NAMALWA (cell line): ENCODE data around the gene FANK1.
"Not testable (repeated sequence)": the region's sequence is repeated elsewhere in the genome, so short reads cannot be mapped to it uniquely, and the experiment has no call there.

Experiments used
- DNase-seq: peaks from one replicate; pipeline ENCODE4 v3.0.0-alpha.2; 2015; ENCODE audit warnings: low spot score

Gene FANK1

DNA sequence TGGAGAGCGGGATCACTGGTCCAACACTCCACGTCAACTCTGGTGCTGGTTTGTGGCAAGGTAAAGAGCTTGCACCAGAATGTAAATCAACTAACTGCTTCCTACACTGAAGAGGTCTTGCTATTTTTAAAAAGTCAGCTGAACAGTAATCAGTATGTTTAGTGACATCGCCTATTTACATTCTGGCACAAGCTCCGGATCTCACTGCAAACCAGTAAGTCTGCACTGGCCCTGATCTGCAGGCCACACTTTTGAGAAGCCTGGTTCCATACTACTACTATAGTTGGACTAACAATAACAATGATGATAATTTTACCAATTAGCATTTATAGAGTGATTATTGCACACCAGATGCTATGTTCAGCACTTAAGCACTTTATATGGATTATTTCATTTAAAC, 6.9 kb upstream of the FANK1 start:
- DNase-seq: not testable (repeated sequence)

DNA sequence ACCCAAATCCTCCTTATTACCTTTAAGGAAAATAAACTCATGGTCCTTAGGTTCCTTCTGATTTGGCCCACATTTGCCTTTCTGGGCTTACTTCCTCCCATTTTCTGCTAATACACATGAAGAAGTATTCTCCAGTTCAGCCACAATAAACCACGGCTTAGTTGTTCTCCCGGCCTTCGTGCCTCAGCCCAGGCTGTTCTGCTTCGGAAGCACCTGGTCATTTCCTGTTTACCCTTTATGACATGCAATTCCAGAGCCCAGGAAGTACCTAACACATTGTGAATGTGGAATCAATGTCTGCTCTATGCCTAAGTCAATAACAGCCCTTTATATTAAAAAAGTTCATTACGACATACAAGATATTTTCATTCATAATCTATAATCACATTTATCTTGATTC, 4.0 kb upstream of the FANK1 start:
- not testable (repeated sequence) for DNase-seq

DNA sequence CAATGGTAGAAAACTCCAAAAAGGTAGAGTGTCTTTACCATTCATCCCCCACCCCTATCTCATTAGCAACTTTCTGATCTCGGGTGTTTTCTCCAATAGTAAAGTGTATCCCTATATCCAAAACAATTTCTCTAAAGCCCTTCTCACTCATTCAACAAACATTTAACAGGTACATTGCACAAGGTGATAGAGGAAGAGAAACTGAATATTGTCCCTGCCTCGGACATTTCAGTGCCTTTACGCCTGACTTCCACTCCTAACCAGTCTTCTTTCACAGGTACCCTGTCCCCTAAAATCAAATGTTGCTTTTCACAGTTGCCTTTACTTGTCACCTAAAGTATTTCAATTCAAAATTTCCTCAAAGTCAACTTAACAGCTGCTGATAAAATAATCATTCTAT, 2.2 kb upstream of the FANK1 start:
- not testable (repeated sequence) for DNase-seq

DNA sequence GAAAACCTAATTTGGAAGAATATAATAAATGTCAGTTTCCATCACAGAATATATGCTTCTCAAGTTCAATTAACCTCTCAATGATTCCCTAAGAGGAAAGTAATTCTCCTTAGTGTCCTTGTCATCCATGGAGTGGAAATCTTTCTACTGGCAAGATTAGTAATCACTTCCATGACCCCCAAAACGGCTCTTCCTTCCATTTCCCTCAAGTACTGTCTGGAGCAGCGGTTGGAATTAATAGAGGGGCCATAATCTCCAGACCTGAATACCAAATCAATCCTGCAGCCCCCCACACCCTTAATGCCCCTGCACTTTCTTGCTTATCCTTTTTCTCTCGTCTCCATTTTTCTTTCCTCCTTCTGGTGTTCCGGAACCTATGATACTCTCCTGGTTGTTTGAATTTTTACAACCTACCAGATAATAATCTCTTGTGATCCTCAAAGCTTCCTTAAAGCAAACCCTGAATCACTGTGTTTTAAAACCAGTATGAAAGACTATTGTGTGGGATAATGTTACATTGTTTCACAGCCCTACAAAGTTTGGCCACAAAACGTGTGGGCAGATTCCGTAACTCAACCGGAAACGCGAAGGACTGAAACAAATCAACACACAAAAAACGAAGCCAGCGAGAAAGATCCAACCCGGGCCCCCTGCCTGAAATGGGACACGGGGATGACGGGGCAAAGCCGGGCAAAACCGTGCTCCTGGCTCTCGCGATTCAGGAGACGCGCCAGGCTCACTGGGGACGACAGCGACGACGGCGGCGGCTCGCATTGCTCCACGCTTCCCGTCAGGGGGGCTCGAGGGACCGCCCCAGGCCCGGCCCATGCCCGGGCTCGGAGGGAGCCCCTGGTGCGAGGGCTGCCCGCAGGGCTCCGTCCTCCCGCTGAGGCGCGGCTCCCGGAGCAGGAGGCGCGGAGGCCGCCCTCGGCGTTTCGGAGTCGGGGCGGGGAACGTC, 955 bp upstream of the FANK1 start:
- DNase-seq: not testable (repeated sequence)

DNA sequence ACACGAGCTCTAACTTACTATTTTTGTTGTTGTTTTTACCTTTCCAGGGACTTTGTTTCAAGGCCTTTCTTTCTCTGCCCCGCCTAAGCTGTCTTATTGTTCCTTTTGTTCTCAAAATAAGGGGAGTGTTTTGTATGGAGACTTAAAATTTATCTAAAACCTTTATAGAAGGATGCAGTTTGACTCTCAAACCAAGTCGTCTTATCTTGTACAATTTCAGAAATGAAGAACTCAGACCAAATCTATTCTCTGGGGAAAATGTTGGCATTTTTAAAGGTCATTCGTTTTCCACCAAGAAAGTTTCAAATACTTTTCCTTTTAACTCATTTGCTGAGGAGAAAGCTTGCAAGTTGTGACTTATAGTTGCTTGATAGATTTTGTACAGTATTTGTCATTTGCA, 953 bp downstream of the FANK1 start:
- not testable (repeated sequence) for DNase-seq

DNA sequence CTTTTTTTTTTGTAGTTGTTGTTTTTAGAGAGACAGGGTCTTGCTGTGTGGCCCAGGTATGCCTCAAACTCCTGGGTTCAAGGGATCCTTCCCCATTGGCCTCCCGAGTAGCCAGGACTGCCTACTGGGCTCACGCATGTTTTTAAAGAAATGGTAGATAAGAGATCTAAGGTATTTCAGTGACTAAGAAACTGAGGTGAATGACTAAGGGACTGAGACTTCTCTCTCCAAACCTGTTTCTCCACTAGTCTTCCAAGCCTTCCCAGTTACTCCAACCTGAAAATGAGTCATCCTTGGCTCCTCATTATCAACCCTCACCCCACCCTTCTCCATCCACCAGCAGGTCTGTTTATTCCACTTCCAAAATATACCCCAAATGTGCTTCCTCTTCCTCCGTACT, 4.6 kb downstream of the FANK1 start:
- DNase-seq: not testable (repeated sequence)

DNA sequence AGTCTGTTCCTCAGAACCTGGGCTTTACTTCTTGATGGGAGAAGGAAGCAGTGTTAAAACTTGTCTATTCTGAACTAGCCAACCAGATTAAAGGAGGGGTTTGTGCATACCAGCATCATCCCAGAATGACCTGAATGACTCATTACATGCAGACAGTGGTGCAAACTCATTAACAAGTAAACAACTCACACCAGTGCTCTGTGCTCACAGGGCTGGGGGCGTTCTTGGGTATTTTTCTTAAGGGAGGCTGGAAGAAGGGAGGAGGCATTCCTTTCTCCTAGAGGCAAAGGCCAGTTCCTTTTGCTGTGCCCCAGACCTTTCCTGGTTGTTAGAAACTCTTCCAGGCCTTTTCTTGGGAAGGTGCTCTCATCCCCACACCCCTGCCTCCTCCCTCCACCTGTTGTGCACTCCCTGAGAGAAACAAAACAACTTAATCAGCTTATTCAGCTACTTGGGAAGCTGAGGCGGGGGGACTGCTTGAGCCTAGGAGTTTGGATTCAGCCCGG, 6.8 kb downstream of the FANK1 start:
- not testable (repeated sequence) for DNase-seq

DNA sequence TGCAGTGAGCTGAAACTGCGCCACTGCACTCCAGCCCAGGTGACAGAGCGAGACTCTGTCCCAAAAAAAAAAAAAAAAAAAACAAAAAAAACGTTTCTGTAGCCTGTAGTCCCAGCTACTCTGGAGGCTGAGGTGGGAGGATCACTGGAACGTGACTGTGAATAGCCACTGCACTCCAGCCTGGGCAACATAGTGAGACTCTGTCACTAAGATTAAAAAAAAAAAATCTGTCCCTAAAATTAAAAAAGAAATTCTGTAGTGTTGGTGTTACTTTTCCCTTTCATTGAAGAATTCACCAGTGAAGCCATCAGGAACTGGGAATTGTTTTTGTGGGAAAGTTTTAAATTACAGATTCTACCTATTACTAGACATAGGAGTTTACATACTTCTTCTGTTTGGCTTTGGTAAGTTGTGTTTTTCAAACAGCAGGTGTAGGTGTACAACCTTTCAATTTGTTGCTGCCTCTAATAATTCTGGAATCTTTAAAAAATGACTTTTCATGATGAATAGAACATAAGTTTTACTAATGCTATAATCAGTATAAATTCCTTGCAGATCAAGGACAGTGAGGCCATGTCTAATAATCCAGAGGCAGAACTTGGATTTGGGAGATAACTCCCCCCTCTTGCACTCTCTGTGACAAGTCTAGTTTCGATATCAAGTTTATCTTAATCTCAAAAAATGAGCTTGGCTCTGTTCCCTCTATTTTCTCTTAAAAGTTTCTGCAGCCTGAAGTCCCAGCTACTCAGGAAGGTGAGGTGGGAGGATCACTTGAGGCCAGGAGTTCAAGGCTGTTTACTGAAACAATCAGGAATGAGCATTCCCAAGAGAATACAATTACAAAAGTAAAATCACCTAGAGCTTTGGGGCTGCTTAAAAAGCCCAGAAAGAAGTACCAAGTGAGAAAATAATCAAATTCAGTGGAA, 9.0 kb downstream of the FANK1 start:
- not testable (repeated sequence) for DNase-seq

DNA sequence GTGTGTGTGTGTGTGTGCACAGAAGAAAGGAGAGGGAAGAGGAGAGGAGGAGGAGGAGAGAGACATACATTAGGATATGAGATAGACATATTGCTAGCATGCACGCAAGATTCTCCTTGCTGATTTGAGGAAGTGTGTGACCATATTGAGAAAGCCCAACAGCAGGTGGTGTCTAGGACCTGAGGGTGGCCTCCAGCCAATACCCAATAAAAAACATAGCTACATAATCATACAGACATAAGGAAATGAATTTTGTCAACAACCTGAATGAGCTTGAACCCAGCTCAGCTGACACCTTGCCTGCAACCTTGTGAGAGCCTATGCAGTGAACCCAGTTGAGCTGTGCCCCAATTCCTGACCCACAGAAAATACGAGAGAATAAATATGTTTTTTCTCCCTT, 11.2 kb downstream of the FANK1 start:
- not testable (repeated sequence) for DNase-seq

DNA sequence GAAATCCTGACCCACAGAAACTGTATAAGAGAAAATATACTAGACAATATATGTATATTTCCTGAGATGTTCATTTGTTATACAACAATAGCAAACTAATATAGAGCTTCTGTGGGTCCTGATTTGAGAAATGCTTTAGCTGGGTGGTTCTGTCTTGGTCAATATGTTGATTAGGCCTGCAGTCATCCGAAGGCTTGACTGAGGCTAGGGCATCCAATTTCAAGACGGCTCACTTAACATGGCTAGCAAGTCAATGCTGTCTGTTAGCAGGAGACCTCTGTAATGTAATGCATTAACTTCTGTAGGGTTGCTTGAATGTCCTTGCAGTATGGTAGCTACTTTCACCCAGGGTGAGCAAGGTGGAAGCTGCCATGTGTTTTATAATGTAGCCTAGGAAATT, 12.4 kb downstream of the FANK1 start:
- not testable (repeated sequence) for DNase-seq

DNA sequence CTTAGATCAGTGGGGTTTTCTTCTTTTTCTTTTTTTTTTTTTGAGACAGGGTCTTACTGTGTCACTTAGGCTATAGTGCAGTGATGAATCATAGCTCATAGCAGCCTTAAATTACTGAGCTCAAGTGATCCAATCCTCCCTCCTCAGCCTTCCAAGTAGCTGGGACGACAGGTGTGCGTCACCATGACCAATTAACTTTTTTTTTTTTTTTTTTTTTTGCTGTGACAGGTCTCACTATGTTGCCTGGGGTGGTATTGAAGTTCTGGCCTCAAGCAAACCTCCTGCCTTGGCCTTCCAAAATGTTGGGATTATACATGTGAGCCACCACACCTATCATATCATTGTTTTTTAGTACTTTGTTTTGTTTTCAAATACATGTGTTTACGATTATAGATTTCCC, 13.1 kb downstream of the FANK1 start:
- DNase-seq: not testable (repeated sequence)

DNA sequence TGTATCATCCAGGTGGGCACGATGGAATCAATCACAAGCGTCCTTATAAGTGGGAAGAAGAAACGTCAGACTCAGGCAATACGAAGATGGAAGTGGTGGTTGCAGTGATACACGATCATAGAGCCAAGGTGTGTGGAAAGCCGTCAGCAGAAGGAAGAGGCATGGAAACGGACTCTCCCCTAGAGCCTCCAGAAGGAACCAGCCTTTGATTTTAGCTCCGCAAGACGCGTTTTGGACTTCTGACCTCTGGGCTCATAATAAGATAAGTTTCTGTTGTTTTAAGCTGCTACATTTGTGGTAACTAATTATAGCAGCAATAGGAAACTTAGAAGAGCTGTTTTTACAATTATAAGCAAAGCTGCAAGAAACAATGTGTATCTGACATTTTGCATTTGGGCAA, 14.8 kb downstream of the FANK1 start:
- DNase-seq: no peak

DNA sequence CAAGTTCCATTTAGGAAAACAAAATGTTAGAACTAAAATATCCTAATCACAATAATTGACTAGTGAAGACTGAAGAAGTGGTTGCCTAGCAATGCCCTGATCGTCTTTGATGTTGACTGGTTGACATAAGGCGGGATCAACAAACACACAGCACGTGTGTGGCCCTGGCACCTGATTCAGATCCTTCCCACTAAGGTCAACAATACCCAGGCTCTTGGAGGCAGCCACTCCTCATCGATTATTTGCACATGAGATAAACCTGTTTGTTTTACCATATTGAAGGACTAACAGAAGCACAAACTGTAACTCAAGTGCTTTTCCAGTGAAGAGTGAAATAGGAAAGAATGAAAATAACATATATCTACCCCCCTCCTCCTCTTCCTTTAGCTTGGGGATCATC, 15.6 kb downstream of the FANK1 start:
- no peak for DNase-seq

DNA sequence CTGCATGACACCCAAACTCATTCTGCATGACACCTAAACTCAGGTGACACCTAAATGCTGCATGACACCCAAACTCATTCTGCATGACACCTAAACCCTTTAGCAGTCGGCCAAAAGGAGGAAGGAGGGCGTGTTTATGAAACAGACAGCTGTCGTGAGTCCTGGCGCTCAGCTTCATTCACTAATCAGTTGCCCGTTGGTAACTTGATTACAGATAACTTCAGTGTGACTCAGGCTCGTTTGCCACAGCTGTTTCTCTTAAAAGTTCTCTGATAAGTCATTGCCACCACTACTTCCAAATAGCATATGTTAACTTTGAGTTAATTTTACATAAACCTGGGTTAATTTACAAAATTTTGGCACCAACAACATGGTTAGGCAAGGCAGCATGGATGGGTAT, 16.9 kb downstream of the FANK1 start:
- not testable (repeated sequence) for DNase-seq

DNA sequence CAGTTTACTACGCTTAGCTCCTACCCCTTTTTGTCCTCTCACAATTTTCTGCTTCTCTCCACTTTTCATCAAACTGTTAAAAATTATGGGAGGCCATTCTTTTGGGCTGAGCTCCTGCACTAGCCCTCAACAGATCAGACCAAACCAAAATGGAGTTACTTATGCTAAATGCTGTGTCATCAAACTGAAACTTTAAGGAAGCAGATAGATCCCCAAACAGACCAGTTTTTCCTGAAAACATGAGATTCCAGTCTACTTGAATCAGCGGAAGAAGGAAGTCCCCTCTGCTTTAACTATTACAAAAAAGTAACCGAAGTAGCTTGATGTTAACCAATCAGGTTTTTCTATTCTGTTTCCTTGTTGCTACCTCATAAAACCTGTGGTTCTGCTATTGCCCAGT, 20.6 kb downstream of the FANK1 start:
- no peak for DNase-seq

DNA sequence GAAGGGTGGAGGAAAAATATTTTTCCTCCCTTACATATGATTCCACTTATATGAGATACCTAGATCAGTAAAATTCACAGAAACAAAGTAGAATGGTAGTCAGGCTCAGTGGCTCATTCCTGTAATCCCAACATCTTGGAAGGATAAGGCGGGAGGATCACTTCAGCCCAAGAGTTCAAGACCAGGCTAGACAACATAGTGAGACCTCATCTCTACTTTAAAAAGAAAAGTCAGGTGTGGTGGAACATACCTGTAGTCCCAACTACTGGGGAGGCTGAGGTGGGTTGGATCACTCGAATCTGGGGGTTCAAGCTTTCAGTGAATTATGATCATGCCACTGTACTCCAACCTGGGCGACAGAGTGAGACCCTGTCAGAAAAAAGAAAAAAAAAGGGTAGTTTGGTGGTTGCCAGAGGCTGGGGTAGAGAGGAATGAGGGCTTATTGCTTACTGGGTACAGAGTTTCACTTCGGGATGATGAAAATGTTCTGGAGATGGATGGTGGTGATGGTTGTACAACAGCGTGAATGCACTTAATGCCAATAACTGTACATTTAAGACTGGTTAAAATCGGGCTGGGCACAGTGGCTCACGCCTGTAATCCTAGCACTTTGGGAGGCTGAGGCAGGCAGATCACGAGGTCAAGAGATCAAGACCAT, 21.5 kb downstream of the FANK1 start:
- not testable (repeated sequence) for DNase-seq

DNA sequence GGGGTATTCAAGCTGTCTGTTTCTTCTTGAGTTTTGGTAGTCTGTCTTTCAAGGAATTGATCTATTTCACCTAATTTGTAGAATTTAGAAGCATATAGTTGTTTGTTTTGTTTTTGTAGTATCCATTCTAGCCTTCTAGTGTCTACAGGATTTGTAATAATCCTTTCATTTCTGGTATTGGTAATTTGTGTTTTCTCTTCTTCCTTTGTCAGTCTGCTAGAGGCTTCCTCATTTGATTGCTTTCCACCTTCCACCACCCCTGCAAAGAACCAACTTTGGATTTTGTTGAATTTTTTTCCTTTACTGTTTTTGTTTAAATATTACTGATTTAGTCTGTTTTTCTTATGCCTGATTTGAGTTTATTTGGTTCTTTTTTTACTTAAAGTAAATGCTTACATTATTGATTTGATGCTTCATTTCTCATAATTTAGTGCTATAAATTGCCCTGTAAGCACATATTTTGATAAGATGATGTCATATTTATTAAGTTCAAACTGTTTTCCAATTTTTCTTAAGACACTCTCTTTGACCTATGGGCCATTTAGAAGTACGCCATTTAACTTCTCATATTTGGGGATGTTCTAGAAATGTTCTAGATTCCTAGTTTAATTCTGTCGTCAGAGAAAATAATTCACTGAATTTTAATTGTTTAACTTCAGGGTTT, 25.4 kb downstream of the FANK1 start:
- DNase-seq: not testable (repeated sequence)

DNA sequence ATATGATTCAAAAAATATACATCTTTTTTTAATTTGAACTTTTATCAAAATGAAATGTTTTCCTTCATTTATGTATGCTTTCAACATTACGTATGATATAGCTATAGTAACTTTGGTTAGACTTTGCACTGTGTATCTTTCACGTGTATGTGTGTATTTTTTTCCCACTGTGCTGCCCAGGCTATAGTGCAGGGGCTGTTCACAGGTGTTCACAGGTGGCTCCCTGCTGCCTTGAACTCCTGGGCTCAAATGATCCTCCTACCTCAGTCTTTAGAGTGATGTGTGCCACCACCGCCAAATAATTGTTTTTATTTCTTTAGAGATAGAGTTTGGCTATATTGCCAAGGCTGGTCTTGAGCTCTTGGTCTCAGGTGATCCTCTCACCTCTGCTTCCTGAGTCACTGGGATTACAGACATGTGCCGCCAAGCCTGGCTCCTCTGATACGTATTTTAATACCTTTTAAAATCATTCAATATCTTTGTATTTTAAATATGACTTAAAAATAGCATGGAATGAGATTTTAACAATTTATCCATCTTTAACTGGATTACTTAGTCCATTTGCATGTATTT, 29.0 kb downstream of the FANK1 start:
- DNase-seq: no peak

DNA sequence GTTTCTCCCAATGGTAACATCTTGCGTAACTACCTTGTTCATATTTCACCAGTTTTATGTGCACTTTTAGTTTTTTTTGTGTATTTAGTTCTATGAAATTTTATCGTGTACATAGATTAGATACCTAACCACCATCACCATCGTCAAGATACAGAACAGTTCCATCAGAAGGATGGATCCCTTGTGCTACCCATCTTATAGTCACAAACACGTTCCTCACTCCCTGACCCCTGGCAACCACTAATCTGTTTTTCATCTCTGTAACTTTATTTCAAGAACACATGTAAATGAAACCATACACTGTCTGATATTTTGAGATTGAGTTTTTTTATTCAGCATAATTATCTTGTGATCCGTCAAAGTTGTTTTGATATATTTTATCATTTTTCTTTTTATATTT, 29.9 kb downstream of the FANK1 start:
- DNase-seq: no peak

DNA sequence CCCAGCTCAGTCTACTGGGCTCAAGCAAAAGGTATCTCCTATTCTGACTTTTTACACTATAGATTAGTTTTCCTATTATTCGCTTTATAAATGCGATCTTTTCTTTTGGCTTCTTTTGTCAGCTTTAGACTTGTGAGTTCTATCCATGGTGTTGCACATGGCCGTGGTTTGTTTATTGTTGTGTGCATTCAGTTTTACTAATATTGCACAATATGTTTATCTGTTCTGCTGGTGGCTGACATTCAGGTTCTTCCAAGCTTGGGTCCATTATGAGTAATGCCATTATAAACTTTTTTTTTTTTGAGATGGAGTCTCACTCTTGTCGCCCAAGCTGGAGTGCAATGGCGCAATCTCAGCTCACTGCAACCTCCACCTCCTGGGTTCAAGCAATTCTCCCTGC, 30.9 kb downstream of the FANK1 start:
- not testable (repeated sequence) for DNase-seq
